Posterior vena cava (tissue), 2 donors: ENCODE results near the gene POLDIP3. TPM values are rescaled to one million over a fixed set of nuclear protein-coding genes. Genes with fewer than 3 reads are reported as not detected.
A peak's percentile ranks its signal among the peaks of the same experiment; 100 is the strongest.
"Not testable (repeated sequence)": the region's sequence is repeated elsewhere in the genome, so short reads cannot be mapped to it uniquely, and the experiment has no call there.

ENCODE experiments used
- DNase-seq: peaks from one replicate; pipeline ENCODE4 v3.0.0-alpha.2; 2020; ENCODE audit warnings: low spot score
- intact Hi-C, 2 donors: fragments of 100-400 bp; cut with DNase I; formaldehyde crosslinking; loops; one replicate each; pipeline versions ENCODE4 v1.14.1 to v1.14.2; 2022 to 2023
- total RNA-seq, 2 donors: library from RNA; stranded (reverse); fragmentation: NEBNext Ultra II Directional; extraction: Animal tissue kit (Norgen Biotek cat#: 25700); gene quantifications; one replicate each; pipeline ENCODE4 v1.2.1, GENCODE V29; 2021
- donor health status: DM: yes; HTN: yes; CAD: no.
- donor health status: DM: yes; HTN: yes; CAD: no.

The POLDIP3 gene
- total RNA-seq, 2 donors from 2014 or later, result 42.8 to 47.5 TPM

- DNase-seq, intact Hi-C loops: not testable (repeated sequence)
Measured at GRCh38 chr22:42570580-42570979, 44.1 kb downstream of the POLDIP3 start.

DNA sequence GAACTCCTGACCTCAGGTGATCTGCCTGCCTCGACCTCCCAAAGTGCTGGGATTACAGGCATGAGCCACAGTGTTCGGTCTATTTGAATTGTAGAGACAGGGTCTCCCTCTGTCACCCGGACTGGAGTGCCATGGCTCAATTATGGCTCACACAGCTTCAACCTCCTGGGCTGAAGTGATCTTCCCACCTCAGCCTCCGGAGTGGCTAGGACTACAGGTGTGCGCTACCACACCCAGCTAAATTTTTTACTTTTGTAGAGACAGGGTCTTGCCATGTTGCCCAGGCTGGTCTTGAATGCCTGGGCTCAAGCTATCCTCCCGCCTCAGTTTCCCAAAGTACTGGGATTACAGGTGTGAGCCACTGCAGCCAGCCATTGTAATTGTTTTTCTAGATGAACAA, 46.7 kb downstream of the POLDIP3 start:
- intact Hi-C loops, DNase-seq: not testable (repeated sequence)

DNA sequence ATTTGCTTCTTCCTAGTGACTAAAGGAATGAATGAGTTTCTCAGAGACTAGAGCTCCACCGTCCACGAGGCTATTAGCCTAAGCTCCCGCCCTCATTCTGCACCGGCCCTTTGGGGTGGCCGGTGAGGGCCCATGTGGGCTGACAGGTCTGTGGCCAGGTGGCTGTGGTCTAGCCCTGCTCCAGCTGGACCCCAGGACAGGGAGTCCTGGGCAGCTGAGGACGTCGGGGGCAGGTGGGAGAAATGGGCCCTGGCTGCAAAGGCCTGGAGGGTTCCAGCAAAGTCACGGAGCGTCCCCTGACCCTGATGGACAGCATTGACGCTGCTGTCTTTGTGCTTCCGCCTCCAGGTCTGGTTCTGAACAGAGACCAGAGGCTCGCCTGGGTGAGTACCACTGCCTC, 48.7 kb downstream of the POLDIP3 start:
- intact Hi-C loops, result no loop called here
- no peak for DNase-seq

GRCh38 chr22:42564699-42565098, 50.0 kb downstream of the POLDIP3 start:
- DNase-seq, result no peak
- intact Hi-C loops, result no loop called here

GRCh38 chr22:42563943-42564342, 50.7 kb downstream of the POLDIP3 start:
- DNase-seq, intact Hi-C loops: not testable (repeated sequence)

GRCh38 chr22:42562684-42563083, 52.0 kb downstream of the POLDIP3 start:
- intact Hi-C loops, result no loop called here
- DNase-seq, result no peak

DNA sequence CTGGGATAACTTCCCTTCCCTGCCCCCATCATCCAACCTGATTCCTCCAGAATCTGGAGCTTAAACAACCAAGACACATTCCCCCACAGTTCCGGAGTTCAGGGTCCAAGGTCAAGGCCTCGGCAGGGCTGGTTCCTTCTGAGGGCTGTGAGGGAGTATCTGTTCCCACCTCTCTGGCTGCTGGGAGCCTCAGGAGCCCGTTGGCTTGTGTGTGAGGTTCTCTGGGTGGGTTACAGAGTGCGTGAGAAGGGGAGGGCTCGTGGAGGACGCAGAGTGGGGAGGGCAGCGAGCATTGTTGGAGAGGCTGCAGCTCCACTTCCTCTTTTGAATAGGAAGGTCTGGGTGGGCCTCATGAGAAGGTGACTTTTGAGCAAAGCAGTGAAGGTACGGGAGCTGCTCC, 52.4 kb downstream of the POLDIP3 start:
- DNase-seq, result no peak
- intact Hi-C loops, result no loop called here

- intact Hi-C loops, result no loop called here
- no peak for DNase-seq
Measured at GRCh38 chr22:42561856-42562255, 52.8 kb downstream of the POLDIP3 start.

DNA sequence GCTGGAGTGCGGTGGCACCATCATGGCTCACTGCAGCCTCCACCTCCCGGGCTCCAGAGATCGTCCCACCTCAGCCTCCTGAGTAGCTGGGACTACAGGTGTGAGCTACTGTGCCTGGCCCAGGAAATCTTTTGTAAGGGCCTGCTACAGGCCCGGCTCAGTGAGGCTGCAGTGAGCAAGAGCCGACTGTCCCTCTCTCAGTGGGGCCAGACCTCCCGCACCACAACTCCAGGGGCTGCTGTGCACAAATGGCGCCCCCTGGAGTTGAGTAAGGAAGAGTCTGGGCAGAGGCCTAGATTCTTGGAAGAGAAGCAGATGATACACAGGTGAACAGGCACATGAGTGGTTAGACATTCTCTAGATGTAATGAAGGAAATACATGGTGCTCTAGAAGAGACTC, 53.9 kb downstream of the POLDIP3 start:
- DNase-seq, result no peak
- intact Hi-C loops, result no loop called here

GRCh38 chr22:42560381-42560780, 54.3 kb downstream of the POLDIP3 start:
- DNase-seq, result no peak
- intact Hi-C loops, result no loop called here

DNA sequence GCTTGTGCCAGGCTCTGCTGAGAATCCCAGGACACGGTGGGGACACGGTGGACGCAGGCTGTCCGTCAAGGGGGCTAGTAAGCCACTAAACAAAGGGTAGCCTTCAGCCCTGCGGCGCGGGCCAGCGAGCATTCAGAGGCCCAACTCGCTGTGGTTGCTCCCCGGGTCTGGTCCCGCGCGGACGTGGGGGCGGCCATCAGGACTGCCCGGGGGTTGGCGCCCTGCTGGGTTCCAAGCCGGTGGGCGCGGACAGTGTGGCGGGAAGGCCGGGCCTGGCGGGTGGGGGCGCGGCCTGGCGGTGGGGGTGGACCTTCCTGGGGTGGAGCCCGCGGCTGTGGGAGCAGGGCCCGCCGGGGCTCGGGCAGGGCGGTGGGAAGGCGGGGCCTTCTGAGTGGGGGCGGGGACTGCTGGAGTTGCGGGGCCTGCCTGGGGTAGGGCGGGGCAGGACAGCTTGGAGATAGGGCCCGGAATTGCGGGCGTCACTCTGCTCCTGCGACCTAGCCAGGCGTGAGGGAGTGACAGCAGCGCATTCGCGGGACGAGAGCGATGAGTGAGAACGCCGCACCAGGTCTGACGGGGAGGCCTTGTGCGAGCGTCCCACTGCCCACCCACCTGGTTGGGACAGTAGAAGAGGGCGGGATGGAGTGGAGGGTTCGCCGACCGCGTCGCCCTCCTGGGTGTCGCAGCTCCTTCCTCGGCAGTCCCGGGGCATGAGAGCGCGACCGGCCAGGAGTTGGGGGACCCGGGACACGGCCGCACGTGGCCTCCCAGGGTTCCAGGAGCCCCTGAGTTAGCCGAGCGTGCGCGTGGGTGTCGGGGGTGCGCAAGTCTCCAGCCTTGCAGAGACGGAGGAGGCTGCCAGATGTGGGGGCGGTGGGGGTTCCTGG, 61.0 kb downstream of the POLDIP3 start, which contains the start of gene SERHL2:
TSS of gene SERHL2 (plus strand) at position 482 of the 887 bp plus-strand sequence. CDS start at position 547, 65 bp downstream.
- peak; percentile 95 for DNase-seq
- intact Hi-C loops, result no loop called here

DNA sequence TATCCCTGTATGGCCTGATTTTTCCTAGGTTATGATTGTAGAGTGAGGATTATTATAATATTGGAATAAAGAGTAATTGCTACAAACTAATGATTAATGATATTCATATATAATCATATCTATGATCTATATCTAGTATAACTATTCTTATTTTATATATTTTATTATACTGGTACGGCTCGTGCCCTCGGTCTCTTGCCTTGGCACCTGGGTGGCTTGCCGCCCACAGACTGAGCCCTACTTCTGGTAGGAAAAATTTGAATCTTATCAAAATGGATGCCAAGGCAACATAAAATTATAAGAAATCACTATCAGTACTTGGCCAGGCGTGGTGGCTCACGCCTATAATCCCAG, 62.4 kb downstream of the POLDIP3 start:
- intact Hi-C loops, DNase-seq: not testable (repeated sequence)

DNA sequence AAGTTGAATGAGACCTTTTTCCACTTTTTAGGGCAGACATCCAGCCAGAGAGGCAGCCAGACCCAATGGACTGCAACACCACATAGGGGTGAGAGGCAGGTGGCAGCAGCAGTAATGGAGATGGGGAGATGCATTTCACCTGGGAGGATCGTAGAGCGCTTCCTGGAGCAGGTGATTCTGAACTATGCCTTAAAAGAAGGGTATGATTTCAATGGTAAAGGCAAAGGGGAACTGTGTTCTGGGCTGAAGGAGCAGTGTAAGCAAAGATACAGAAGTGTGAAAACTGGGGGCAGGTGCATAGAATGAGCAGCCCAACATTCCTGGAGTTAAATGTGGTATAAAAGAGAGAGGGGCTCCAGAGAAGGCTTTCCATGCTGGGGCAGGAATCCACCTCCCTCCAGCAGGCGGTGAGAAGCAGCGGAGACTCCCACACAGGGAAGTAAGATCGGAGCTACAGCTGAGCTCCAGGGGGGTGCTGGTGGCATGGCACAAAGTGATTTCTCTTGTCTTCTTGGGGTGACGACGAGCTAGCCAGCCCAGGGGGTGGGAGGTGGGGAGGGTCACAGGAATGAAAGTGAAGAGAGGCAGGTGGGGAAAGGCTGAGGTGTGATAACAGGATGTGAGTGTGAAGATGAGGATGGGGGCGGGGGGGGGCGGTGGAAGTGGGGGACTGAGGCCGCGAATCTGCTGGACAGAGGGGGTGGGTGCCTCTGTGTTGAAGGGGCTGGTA, 65.2 kb downstream of the POLDIP3 start:
- intact Hi-C loops, result no loop called here
- DNase-seq, result no peak

- no peak for DNase-seq
- intact Hi-C loops, result no loop called here
Measured at GRCh38 chr22:42548597-42549330, 65.9 kb downstream of the POLDIP3 start.

GRCh38 chr22:42548126-42548525, 66.6 kb downstream of the POLDIP3 start:
- DNase-seq, intact Hi-C loops: not testable (repeated sequence)

GRCh38 chr22:42547562-42547961, 67.1 kb downstream of the POLDIP3 start:
- intact Hi-C loops, result no loop called here
- DNase-seq, result no peak

GRCh38 chr22:42544686-42545085, 70.0 kb downstream of the POLDIP3 start:
- intact Hi-C loops, result no loop called here
- DNase-seq, result no peak

GRCh38 chr22:42539236-42539771, 75.4 kb downstream of the POLDIP3 start:
- intact Hi-C loops, DNase-seq: not testable (repeated sequence)

DNA sequence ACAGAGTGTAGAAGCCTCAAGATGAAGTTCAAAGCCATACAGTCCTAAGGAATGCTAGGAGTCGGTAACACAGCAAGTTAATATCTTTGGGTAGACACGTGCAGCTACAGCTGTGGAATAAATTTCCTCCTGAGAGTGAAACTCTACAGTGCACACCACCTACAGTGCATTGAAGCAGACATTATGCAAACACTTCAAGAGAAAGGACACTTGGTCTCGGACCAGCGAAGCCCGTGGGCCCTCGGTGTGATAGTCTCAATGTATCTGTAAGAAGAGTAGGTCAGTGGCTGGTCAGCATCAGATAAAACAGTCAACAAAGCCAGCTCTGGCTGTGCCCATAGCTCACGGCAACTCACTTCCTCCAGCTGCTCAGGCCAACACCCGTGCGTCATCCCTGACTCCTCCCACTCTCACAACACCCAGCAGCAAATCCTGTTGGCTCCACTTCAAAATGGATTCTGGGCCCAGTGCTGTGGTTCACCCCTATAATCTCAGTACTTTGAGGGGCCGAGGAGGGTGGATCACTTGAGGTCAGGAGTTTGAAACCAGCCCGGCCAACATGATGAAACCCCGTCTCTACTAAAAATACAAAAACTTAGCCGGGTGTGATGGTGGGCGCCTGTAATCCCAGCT, 77.4 kb downstream of the POLDIP3 start:
- DNase-seq, intact Hi-C loops: not testable (repeated sequence)
